AG04450 (cell line): ENCODE measurements around the gene PPFIBP1. TPM values are rescaled to one million over a fixed set of nuclear protein-coding genes. Genes with fewer than 3 reads are reported as not detected.

ENCODE experiments used
- CTCF ChIA-PET: fragments of 300-600, 350-600 bp; formaldehyde crosslinking; extraction: SDS; loops from one replicate; lab custom pipeline; 2022; ENCODE audit warnings: antibody characterized with exemption, inconsistent platforms; lab: Charles Lee
- POLR2A ChIA-PET: fragments of 350-600 bp; formaldehyde crosslinking; extraction: SDS; loops from one replicate; lab custom pipeline; 2021; ENCODE audit warnings: antibody characterized with exemption, inconsistent platforms; lab: Yijun Ruan, JAX
- DNase-seq: peaks from one replicate; pipeline ENCODE4 v3.0.0-alpha.2; 2011; ENCODE audit warnings: low read depth, low spot score
- H3K27ac ChIP-seq: one replicate; pipeline ENCODE4 v1.5.1; 2012; ENCODE audit warnings: low read depth, low read length, control low read depth
- H3K27me3 ChIP-seq: one replicate; pipeline ENCODE4 v1.6.0; 2012; ENCODE audit warnings: low read length; ENCODE audit not compliant: control insufficient read depth, insufficient read depth
- H3K4me3 ChIP-seq: 2 replicates; pipeline ENCODE4 v1.5.1; 2011; ENCODE audit warnings: mild to moderate bottlenecking, low read depth, low read length, control low read depth
- H3K9me3 ChIP-seq: 2 replicates; pipeline ENCODE4 v1.5.1; 2012; ENCODE audit warnings: low read length; ENCODE audit not compliant: control insufficient read depth, insufficient read depth
- CTCF ChIP-seq: IDR thresholded peaks from 2 replicates; pipeline ENCODE4 v1.5.1; 2011; ENCODE audit warnings: low read depth, low read length, control low read depth, inconsistent platforms
- polyA plus RNA-seq: library from polyadenylated mRNA; depleted of rRNA; stranded (reverse); fragments of >200 nt; gene quantifications from 2 replicates; pipeline ENCODE4 v1.2.3, GENCODE V29; 2011

Gene PPFIBP1
- polyA plus RNA-seq, 1 experiment, result 58.3 TPM

- no peak for DNase-seq
- ChIA-PET CTCF (no interaction called here), POLR2A (interaction anchor here (1.3 kb wide), 1 partner anchor 19 kb away, joined by 4 read pairs; the partner anchor contains the start of gene PPFIBP1)
- Histone ChIP-seq H3K27me3 (no peaks in the 10 kb centered on the region), H3K4me3 (no peak overlapping the region), H3K9me3 (no peaks in the 10 kb centered on the region), H3K27ac (no peak overlapping the region)
- TF ChIP-seq CTCF, result no peak
Observed at GRCh38 chr12:27504507-27504906, 19.5 kb upstream of the PPFIBP1 start.

- Histone ChIP-seq H3K9me3 (no peaks in the 10 kb centered on the region), H3K4me3 (no peak overlapping the region), H3K27ac (no peak overlapping the region), H3K27me3 (no peaks in the 10 kb centered on the region)
- ChIA-PET CTCF (interaction anchor here (1.1 kb wide), 1 partner anchor 121 kb away, joined by 3 read pairs; no protein-coding TSS in a partner anchor), POLR2A (interaction anchor here (1.3 kb wide), 1 partner anchor 19 kb away, joined by 4 read pairs; the partner anchor contains the start of gene PPFIBP1)
- no peak for TF ChIP-seq CTCF
- no peak for DNase-seq
Observed at GRCh38 chr12:27505109-27505508, 18.9 kb upstream of the PPFIBP1 start.

- Histone ChIP-seq H3K27ac (no peak overlapping the region), H3K4me3 (no peak overlapping the region), H3K9me3 (no peaks in the 10 kb centered on the region), H3K27me3 (no peaks in the 10 kb centered on the region)
- DNase-seq, result no peak
- no peak for TF ChIP-seq CTCF
- ChIA-PET POLR2A (interaction anchor here (0.6 to 1.3 kb wide), 2 partner anchors 18 to 68 kb away, joined by 3 to 4 read pairs; partner anchors contain the start of gene PPFIBP1), CTCF (interaction anchor here (1.1 kb wide), 1 partner anchor 121 kb away, joined by 3 read pairs; no protein-coding TSS in a partner anchor)
Observed at GRCh38 chr12:27505761-27506160, 18.2 kb upstream of the PPFIBP1 start.

- TF ChIP-seq CTCF, result no peak
- ChIA-PET CTCF (no interaction called here), POLR2A (no interaction called here)
- no peaks in the 10 kb centered on the region for H3K27me3 ChIP-seq
- H3K4me3 ChIP-seq, result no peak overlapping the region
- H3K27ac ChIP-seq, result no peak overlapping the region
- H3K9me3 ChIP-seq, result no peaks in the 10 kb centered on the region
- no peak for DNase-seq
Observed at GRCh38 chr12:27506645-27507189, 17.3 kb upstream of the PPFIBP1 start.

- ChIA-PET CTCF (no interaction called here), POLR2A (no interaction called here)
- no peaks in the 10 kb centered on the region for H3K27me3 ChIP-seq
- DNase-seq, result no peak
- no peak for TF ChIP-seq CTCF
- no peaks in the 10 kb centered on the region for H3K9me3 ChIP-seq
- no peak overlapping the region for H3K27ac ChIP-seq
- no peak overlapping the region for H3K4me3 ChIP-seq
Observed at GRCh38 chr12:27508736-27509431, 15.1 kb upstream of the PPFIBP1 start.
